ENCODE results near the gene ERCC6L2. TPM values are rescaled to one million over a fixed set of nuclear protein-coding genes. Genes with fewer than 3 reads are reported as not detected.

ERCC6L2 gene
- total RNA-seq, 1 donor from 2014 or later, result 32.1 TPM

GRCh38 chr9:95877984-95878383 lies 2.5 kb downstream of the ERCC6L2 start:
- intact Hi-C loops (cut with micrococcal nuclease), result loop anchor here (10.0 kb wide), 1 partner anchor 337 kb away; no protein-coding TSS in a partner anchor
- H3K36me3 Mint-ChIP-seq (ENCODE audit: low read depth), result peaks cover 36% of the 10 kb centered on the region
- no peaks in the 10 kb centered on the region for H3K9me3 Mint-ChIP-seq
- H3K27ac Mint-ChIP-seq, result no peak overlapping the region
- no peak for DNase-seq
- no peaks in the 10 kb centered on the region for H3K27me3 Mint-ChIP-seq
- H3K4me1 Mint-ChIP-seq, result peaks cover 34% of the 10 kb centered on the region
- H3K4me3 Mint-ChIP-seq, result no peak overlapping the region

GRCh38 chr9:95879591-95879990 lies 4.1 kb downstream of the ERCC6L2 start:
- intact Hi-C loops (cut with micrococcal nuclease), result loop anchor here (10.0 kb wide), 1 partner anchor 335 kb away; no protein-coding TSS in a partner anchor
- peaks cover 6% of the 10 kb centered on the region for H3K9me3 Mint-ChIP-seq
- peaks cover 37% of the 10 kb centered on the region for H3K36me3 Mint-ChIP-seq (ENCODE audit: low read depth)
- H3K27ac Mint-ChIP-seq, result no peak overlapping the region
- no peaks in the 10 kb centered on the region for H3K27me3 Mint-ChIP-seq
- no peak for DNase-seq
- no peak overlapping the region for H3K4me3 Mint-ChIP-seq
- H3K4me1 Mint-ChIP-seq, result peaks cover 30% of the 10 kb centered on the region

- Mint-ChIP-seq H3K4me1 (peaks cover 29% of the 10 kb centered on the region), H3K4me3 (no peak overlapping the region), H3K36me3 (ENCODE audit: low read depth) (peaks cover 39% of the 10 kb centered on the region), H3K27ac (no peak overlapping the region), H3K27me3 (no peaks in the 10 kb centered on the region), H3K9me3 (peaks cover 8% of the 10 kb centered on the region)
- DNase-seq, result no peak
- intact Hi-C loops (cut with micrococcal nuclease), result no loop called here
These were observed 4.7 kb downstream of the ERCC6L2 start for GRCh38 chr9:95880021-95880690.

GRCh38 chr9:95887926-95888497 lies 12.5 kb downstream of the ERCC6L2 start:
- H3K27ac Mint-ChIP-seq, result peak overlapping the region; percentile 54
- no peak for DNase-seq
- no peaks in the 10 kb centered on the region for H3K27me3 Mint-ChIP-seq
- peak overlapping the region; percentile 48 for H3K4me3 Mint-ChIP-seq
- peaks cover 13% of the 10 kb centered on the region for H3K9me3 Mint-ChIP-seq
- intact Hi-C loops (cut with micrococcal nuclease), result no loop called here
- peaks cover 42% of the 10 kb centered on the region for H3K4me1 Mint-ChIP-seq
- H3K36me3 Mint-ChIP-seq (ENCODE audit: low read depth), result peaks cover 53% of the 10 kb centered on the region

- Mint-ChIP-seq H3K4me3 (no peak overlapping the region), H3K27me3 (no peaks in the 10 kb centered on the region), H3K36me3 (ENCODE audit: low read depth) (peaks cover 40% of the 10 kb centered on the region), H3K9me3 (peaks cover 14% of the 10 kb centered on the region), H3K27ac (no peak overlapping the region), H3K4me1 (peaks cover 37% of the 10 kb centered on the region)
- intact Hi-C loops (cut with micrococcal nuclease), result no loop called here
- DNase-seq, result no peak
These were observed 15.1 kb downstream of the ERCC6L2 start for GRCh38 chr9:95890594-95890993.

GRCh38 chr9:95891067-95891671 lies 15.7 kb downstream of the ERCC6L2 start:
- Mint-ChIP-seq H3K27me3 (no peaks in the 10 kb centered on the region), H3K4me1 (peaks cover 38% of the 10 kb centered on the region), H3K27ac (no peak overlapping the region), H3K9me3 (peaks cover 14% of the 10 kb centered on the region), H3K36me3 (ENCODE audit: low read depth) (peaks cover 40% of the 10 kb centered on the region), H3K4me3 (no peak overlapping the region)
- DNase-seq, result no peak
- intact Hi-C loops (cut with micrococcal nuclease), result no loop called here

GRCh38 chr9:95892690-95893089 lies 17.2 kb downstream of the ERCC6L2 start:
- Mint-ChIP-seq H3K4me3 (no peak overlapping the region), H3K4me1 (peaks cover 43% of the 10 kb centered on the region), H3K36me3 (ENCODE audit: low read depth) (peaks cover 39% of the 10 kb centered on the region), H3K27ac (no peak overlapping the region), H3K27me3 (no peaks in the 10 kb centered on the region), H3K9me3 (peaks cover 14% of the 10 kb centered on the region)
- intact Hi-C loops (cut with micrococcal nuclease), result no loop called here
- DNase-seq, result no peak

GRCh38 chr9:95896580-95896979 lies 21.1 kb downstream of the ERCC6L2 start:
- H3K4me1 Mint-ChIP-seq, result peaks cover 30% of the 10 kb centered on the region
- peak overlapping the region; percentile 60 for H3K27ac Mint-ChIP-seq
- no peaks in the 10 kb centered on the region for H3K27me3 Mint-ChIP-seq
- intact Hi-C loops (cut with micrococcal nuclease), result no loop called here
- H3K36me3 Mint-ChIP-seq (ENCODE audit: low read depth), result peaks cover 32% of the 10 kb centered on the region
- H3K4me3 Mint-ChIP-seq, result peak overlapping the region; percentile 57
- H3K9me3 Mint-ChIP-seq, result peaks cover 14% of the 10 kb centered on the region
- DNase-seq, result peak; percentile 68

GRCh38 chr9:95901506-95901905 lies 26.0 kb downstream of the ERCC6L2 start:
- peaks cover 22% of the 10 kb centered on the region for H3K4me1 Mint-ChIP-seq
- H3K27ac Mint-ChIP-seq, result no peak overlapping the region
- no peaks in the 10 kb centered on the region for H3K27me3 Mint-ChIP-seq
- peaks cover 16% of the 10 kb centered on the region for H3K36me3 Mint-ChIP-seq (ENCODE audit: low read depth)
- no peak for DNase-seq
- no peaks in the 10 kb centered on the region for H3K9me3 Mint-ChIP-seq
- H3K4me3 Mint-ChIP-seq, result no peak overlapping the region
- intact Hi-C loops (cut with micrococcal nuclease), result no loop called here

- Mint-ChIP-seq H3K27ac (no peak overlapping the region), H3K4me1 (peaks cover 13% of the 10 kb centered on the region), H3K9me3 (no peaks in the 10 kb centered on the region), H3K4me3 (no peak overlapping the region), H3K36me3 (ENCODE audit: low read depth) (peaks cover 10% of the 10 kb centered on the region), H3K27me3 (no peaks in the 10 kb centered on the region)
- no peak for DNase-seq
- intact Hi-C loops (cut with micrococcal nuclease), result no loop called here
These were observed 27.9 kb downstream of the ERCC6L2 start for GRCh38 chr9:95903398-95903797.

GRCh38 chr9:95907794-95908193 lies 32.3 kb downstream of the ERCC6L2 start:
- Mint-ChIP-seq H3K9me3 (no peaks in the 10 kb centered on the region), H3K27ac (no peak overlapping the region), H3K4me1 (peaks cover 8% of the 10 kb centered on the region), H3K4me3 (no peak overlapping the region), H3K36me3 (ENCODE audit: low read depth) (peaks cover 25% of the 10 kb centered on the region), H3K27me3 (no peaks in the 10 kb centered on the region)
- DNase-seq, result no peak
- intact Hi-C loops (cut with micrococcal nuclease), result no loop called here

GRCh38 chr9:95910023-95910707 lies 34.7 kb downstream of the ERCC6L2 start:
- Mint-ChIP-seq H3K4me1 (peaks cover 8% of the 10 kb centered on the region), H3K27me3 (no peaks in the 10 kb centered on the region), H3K36me3 (ENCODE audit: low read depth) (peaks cover 37% of the 10 kb centered on the region), H3K27ac (no peak overlapping the region), H3K9me3 (no peaks in the 10 kb centered on the region), H3K4me3 (no peak overlapping the region)
- DNase-seq, result no peak
- intact Hi-C loops (cut with micrococcal nuclease), result no loop called here

- Mint-ChIP-seq H3K27ac (no peak overlapping the region), H3K9me3 (no peaks in the 10 kb centered on the region)
- intact Hi-C loops (cut with micrococcal nuclease), result no loop called here
These were observed 35.4 kb downstream of the ERCC6L2 start for GRCh38 chr9:95910770-95911340.

GRCh38 chr9:95912773-95913172 lies 37.3 kb downstream of the ERCC6L2 start:
- Mint-ChIP-seq H3K36me3 (ENCODE audit: low read depth) (peaks cover 44% of the 10 kb centered on the region), H3K9me3 (no peaks in the 10 kb centered on the region), H3K4me1 (peaks cover 3% of the 10 kb centered on the region), H3K27ac (no peak overlapping the region), H3K4me3 (no peak overlapping the region), H3K27me3 (no peaks in the 10 kb centered on the region)
- no peak for DNase-seq
- intact Hi-C loops (cut with micrococcal nuclease), result no loop called here

More at GRCh38 chr9:95910770-95911340, 35.4 kb downstream of the ERCC6L2 start:
- Mint-ChIP-seq H3K4me3 (no peak overlapping the region), H3K27me3 (no peaks in the 10 kb centered on the region), H3K4me1 (peaks cover 7% of the 10 kb centered on the region), H3K36me3 (ENCODE audit: low read depth) (peaks cover 40% of the 10 kb centered on the region)
- no peak for DNase-seq
